AG04449 (cell line): ENCODE measurements around the gene CHCHD6.

Source experiments
- CTCF ChIA-PET: fragments of 350-600 bp; formaldehyde crosslinking; extraction: SDS; loops from one replicate; lab custom pipeline; 2021; ENCODE audit warnings: antibody characterized with exemption; lab: Yijun Ruan, JAX
- POLR2A ChIA-PET: fragments of 400-600, 350-600 bp; formaldehyde crosslinking; extraction: SDS; loops from one replicate; lab custom pipeline; 2020; ENCODE audit warnings: antibody characterized with exemption, inconsistent platforms; lab: Yijun Ruan, JAX
- DNase-seq: peaks from one replicate; pipeline ENCODE4 v3.0.0-alpha.2; 2010; ENCODE audit warnings: low read depth, low spot score
- H3K4me3 ChIP-seq: 2 replicates; pipeline ENCODE4 v1.5.1; 2011; ENCODE audit warnings: low read depth, mild to moderate bottlenecking, control low read depth, low read length
- TF ChIP-seq, protein P1 (sequence below): IDR thresholded peaks from one replicate; pipeline ENCODE4 v1.5.1; 2011; ENCODE audit warnings: mild to moderate bottlenecking, moderate library complexity, low read length, control low read depth, inconsistent platforms; ENCODE audit not compliant: insufficient read depth; ENCODE audit errors: missing control alignments

Gene CHCHD6

DNA sequence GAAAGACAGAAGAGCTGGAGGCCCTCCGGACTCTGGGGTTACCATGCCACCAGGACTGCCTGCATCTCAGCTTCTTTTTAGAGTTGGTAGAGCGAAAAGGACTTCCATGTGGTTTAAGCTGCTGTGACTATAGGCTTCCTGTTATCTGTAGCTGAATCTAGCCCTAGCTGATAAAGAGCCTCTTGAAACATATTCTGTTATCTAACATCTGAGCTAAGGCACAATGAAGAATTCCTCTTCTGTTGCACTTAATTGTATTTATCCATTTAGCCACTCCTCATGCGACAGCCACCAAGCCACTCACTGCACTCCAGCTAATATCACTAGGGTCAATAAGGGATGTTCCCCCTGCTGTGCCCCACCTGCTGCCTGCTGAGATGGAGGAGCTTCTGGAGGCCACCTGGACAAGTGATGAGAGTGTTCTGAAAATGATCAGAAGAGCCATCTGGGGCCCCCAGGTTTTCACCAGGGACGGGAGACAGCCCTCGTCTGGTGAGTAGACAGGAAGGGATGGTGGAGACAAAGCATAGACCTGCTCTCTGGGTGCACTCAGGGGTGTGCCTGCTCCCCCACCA is 184.2 kb downstream of the CHCHD6 start:
- no peak overlapping the region for H3K4me3 ChIP-seq
- CTCF ChIA-PET = interaction anchor here (1.2 to 1.5 kb wide), 2 partner anchors 12 to 14 kb away, joined by 3 read pairs; no protein-coding TSS in a partner anchor
- no peak for DNase-seq
- TF ChIP-seq, protein P1, sequence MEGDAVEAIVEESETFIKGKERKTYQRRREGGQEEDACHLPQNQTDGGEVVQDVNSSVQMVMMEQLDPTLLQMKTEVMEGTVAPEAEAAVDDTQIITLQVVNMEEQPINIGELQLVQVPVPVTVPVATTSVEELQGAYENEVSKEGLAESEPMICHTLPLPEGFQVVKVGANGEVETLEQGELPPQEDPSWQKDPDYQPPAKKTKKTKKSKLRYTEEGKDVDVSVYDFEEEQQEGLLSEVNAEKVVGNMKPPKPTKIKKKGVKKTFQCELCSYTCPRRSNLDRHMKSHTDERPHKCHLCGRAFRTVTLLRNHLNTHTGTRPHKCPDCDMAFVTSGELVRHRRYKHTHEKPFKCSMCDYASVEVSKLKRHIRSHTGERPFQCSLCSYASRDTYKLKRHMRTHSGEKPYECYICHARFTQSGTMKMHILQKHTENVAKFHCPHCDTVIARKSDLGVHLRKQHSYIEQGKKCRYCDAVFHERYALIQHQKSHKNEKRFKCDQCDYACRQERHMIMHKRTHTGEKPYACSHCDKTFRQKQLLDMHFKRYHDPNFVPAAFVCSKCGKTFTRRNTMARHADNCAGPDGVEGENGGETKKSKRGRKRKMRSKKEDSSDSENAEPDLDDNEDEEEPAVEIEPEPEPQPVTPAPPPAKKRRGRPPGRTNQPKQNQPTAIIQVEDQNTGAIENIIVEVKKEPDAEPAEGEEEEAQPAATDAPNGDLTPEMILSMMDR = no peak
- POLR2A ChIA-PET = no interaction called here

DNA sequence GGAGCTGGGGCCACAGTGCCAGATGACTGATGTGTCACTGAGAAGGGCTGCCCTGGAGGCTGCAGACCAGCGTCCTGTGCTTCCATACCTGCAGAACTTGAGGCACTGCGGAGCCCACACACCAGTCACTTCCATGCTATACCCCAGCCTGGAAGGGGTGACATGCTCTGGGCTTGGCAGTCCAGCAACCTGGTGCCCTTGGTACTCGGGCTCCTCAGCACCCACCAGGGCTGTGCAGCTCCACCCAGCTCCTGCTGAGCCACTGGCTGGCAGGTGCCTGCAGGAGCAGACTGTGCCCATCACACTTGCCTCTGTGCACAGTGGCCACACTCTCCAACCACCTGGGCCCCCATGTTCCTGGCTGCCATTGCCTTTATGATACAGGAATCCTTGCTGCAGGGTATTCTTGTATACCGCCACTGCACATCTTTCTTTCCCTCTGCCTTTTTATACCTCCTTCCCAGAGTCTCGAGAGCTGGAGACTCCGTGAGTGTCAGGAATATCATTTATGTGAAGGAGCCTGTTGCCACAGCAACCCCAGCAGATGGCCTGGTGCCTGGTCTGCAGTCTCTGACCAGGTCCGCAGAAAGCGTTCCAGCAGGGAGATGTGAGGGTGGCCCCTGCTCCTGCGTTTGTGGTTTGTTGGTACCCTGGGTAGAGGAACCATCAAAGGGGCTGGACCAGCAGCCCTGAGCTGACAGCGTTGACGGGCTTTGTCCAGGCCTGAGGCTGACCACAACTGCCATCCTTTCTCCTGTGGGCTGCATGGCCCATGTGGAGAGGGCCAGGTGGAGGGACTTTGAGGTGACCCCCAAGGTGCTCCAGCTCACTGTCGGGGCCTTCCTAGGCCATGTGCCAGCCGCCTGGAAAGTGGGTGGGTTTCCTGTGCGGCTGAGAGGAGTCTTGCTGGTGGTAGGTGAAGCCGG is 185.5 kb downstream of the CHCHD6 start:
- H3K4me3 ChIP-seq = no peak overlapping the region
- TF ChIP-seq, protein P1 = no peak
- no peak for DNase-seq
- ChIA-PET CTCF (interaction anchor here (1.1 to 1.5 kb wide), 2 partner anchors 10 to 137 kb away, joined by 3 read pairs; no protein-coding TSS in a partner anchor), POLR2A (no interaction called here)

DNA sequence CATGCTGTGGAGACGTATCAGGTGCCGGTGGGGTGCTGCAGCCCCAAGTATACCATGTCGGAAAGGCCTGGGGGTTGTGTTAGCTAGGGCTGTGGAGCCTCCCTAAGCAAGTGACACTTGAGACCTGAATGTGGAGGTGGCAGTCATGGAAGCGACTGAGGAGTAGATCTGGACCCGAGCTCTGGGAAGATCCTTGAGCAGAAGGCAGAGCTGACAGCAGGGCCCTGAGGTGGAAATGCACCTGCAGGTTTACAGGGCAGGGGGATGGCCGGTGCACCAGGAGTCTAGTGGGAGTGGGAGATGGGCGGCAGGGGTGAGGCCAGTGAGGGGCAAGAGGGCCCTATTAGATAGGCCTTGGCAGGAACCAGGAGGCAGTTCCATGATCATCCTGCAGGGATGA is 187.1 kb downstream of the CHCHD6 start:
- no peak for DNase-seq
- no peak overlapping the region for H3K4me3 ChIP-seq
- TF ChIP-seq, protein P1 = no peak
- CTCF ChIA-PET = interaction anchor here (1.2 kb wide), 2 partner anchors 10 to 91 kb away, joined by 3 to 4 read pairs; partner anchors contain the start of gene PLXNA1
- POLR2A ChIA-PET = interaction anchor here (0.6 kb wide), 1 partner anchor 59 kb away, joined by 3 read pairs; no protein-coding TSS in a partner anchor

DNA sequence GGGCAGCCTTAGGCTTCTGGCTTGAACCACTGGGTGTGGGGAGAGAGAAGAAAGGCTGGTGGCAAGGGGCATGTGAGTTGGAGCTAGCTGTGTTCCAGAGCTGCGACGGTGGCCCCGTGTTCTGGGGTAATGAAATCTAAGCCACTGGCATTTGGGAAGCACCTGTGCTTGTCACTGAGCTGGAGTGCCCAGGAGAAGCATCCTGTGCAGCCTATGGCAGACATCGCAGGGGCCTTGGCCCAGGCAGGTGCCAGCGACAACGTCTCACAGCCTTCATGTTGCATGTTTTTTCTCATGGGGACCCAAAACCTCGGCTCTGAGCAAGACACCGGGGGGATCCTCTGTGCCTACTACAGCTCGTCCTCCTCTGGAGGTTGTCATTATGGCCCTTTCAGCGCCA is 187.8 kb downstream of the CHCHD6 start:
- ChIA-PET CTCF (interaction anchor here (1.2 to 2.2 kb wide), 2 partner anchors 10 to 140 kb away, joined by 3 to 5 read pairs; no protein-coding TSS in a partner anchor), POLR2A (no interaction called here)
- H3K4me3 ChIP-seq = no peak overlapping the region
- DNase-seq = no peak
- TF ChIP-seq, protein P1 = no peak

DNA sequence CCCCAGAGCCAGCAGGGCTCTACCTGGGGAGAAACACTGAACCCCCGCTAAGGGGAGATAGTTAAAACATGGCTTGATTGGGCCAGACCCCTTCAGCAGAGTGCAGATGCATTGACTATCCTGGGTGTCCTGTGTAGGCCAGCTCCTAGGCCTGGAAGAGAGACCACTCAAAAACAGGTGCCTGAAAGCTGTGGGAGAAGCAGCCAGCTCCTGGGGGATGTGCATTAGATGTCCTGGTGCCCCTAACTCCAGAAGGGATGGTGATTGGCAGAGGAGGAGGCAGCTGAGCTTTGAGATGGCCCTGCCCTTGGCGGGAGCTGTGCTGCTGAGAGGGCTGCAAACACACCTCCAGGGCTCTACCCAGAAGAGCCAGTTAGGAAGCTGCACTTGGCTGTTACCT is 189.6 kb downstream of the CHCHD6 start:
- TF ChIP-seq, protein P1 = no peak
- POLR2A ChIA-PET = no interaction called here
- no peak overlapping the region for H3K4me3 ChIP-seq
- no peak for DNase-seq
- CTCF ChIA-PET = interaction anchor here (2.2 kb wide), 1 partner anchor 142 kb away, joined by 5 read pairs; no protein-coding TSS in a partner anchor

DNA sequence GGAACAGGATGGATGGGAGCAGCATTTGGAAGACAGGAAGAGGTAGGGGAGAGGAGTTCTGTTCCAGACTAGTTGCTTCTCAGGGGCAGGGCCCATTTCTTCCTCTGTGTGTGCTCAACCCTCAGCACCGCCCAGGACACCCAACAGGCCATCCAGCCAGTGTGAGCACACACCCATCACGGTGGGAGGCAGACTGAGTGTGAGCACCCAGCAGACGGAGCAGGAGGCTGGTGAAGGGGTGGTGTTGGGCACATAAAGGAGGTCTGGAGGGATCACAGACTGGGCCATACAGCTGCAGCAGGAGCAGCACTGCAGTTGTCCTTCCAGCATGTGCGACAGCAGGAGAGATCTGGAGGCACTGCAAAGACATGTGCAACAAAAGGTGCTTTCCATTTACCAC is 190.4 kb downstream of the CHCHD6 start:
- TF ChIP-seq, protein P1 = no peak
- DNase-seq = no peak
- ChIA-PET POLR2A (no interaction called here), CTCF (no interaction called here)
- no peak overlapping the region for H3K4me3 ChIP-seq
